Natural killer cell (primary cell): ENCODE data around the gene KHSRP. TPM values are rescaled to one million over a fixed set of nuclear protein-coding genes. Genes with fewer than 3 reads are reported as not detected.

Source experiments
- ATAC-seq, 3 donors: fragments of 150-1000 bp in 2 of 3; fragments of 200-7000 bp in 1 of 3; cut with Tn5 transposase; 1 replicate in 1 of 3; 2 replicates in 2 of 3; pipeline ENCODE4 v1.10.0; 2021; ENCODE audit warnings: mild to moderate bottlenecking in 2 of 3, moderate library complexity in 2 of 3
- DNase-seq, 2 donors: peaks; one replicate each; pipeline versions ENCODE4 v3.0.0 to v3.0.0-alpha.2; 2013 to 2021; ENCODE audit warnings: mixed read lengths in 1 of 2
- H3K27ac ChIP-seq: one replicate; pipeline ENCODE4 v1.5.1; 2013; ENCODE audit warnings: mild to moderate bottlenecking, low read length
- H3K27me3 ChIP-seq: one replicate; pipeline ENCODE4 v1.6.1; 2013; ENCODE audit warnings: low read length; ENCODE audit not compliant: control insufficient read depth, insufficient read depth
- H3K36me3 ChIP-seq: one replicate; pipeline ENCODE4 v1.6.1; 2013; ENCODE audit warnings: low read length; ENCODE audit not compliant: control insufficient read depth, insufficient read depth
- H3K4me1 ChIP-seq: one replicate; pipeline ENCODE4 v1.6.1; 2013; ENCODE audit warnings: low read length; ENCODE audit not compliant: control insufficient read depth, insufficient read depth
- H3K4me3 ChIP-seq: one replicate; pipeline ENCODE4 v1.5.1; 2013; ENCODE audit warnings: low read length
- H3K9me3 ChIP-seq: one replicate; pipeline ENCODE4 v1.6.1; 2013; ENCODE audit warnings: low read length; ENCODE audit not compliant: control insufficient read depth, insufficient read depth
- H3K27ac Mint-ChIP-seq, 2 donors: one replicate each; pipeline ENCODE4 v1.8.0; 2022; ENCODE audit warnings: mild to moderate bottlenecking in 2 of 2, mixed read lengths in 2 of 2, moderate library complexity in 1 of 2
- H3K27me3 Mint-ChIP-seq, 2 donors: one replicate each; pipeline ENCODE4 v1.8.0; 2022; ENCODE audit warnings: low read depth in 2 of 2, mixed read lengths in 2 of 2
- H3K36me3 Mint-ChIP-seq: one replicate; pipeline ENCODE4 v1.8.0; 2022; ENCODE audit warnings: mixed read lengths
- H3K4me1 Mint-ChIP-seq, 2 donors: one replicate each; pipeline ENCODE4 v1.8.0; 2022; ENCODE audit warnings: mixed read lengths in 2 of 2
- H3K4me3 Mint-ChIP-seq: one replicate; pipeline ENCODE4 v1.8.0; 2022; ENCODE audit warnings: mild to moderate bottlenecking, moderate library complexity, mixed read lengths
- H3K9me3 Mint-ChIP-seq, 2 donors: one replicate each; pipeline ENCODE4 v1.8.0; 2022; ENCODE audit warnings: mixed read lengths in 2 of 2
- CTCF ChIP-seq: fragments of 200-600 bp; IDR thresholded peaks from one replicate; pipeline ENCODE4 v1.8.0; 2022; ENCODE audit warnings: antibody characterized with exemption
- WGBS: methylation state at CpG from one replicate; pipeline ENCODE4 v1.1.7; 2013; ENCODE audit warnings: missing lambda C conversion rate; ENCODE audit not compliant: insufficient coverage; 5-methylcytosine and 5-hydroxymethylcytosine counted together
- intact Hi-C: fragments of 100-400 bp; cut with micrococcal nuclease; formaldehyde crosslinking; loops from one replicate; pipeline ENCODE4 v1.14.2; 2022
- total RNA-seq, 4 donors: library from RNA; stranded (reverse); fragments of 120-200 nt in 1 of 4; gene quantifications; one replicate each; pipeline versions ENCODE4 v1.2.3 to v1.2.4, GENCODE V29; 2013 to 2022

The KHSRP gene
- total RNA-seq, 3 donors from 2014 or later (not counting 1 experiment from before 2014, with no cell fraction given), result 160 to 192 (median 165) TPM

- no peaks in the 10 kb centered on the region for H3K4me1 ChIP-seq
- no peak for TF ChIP-seq CTCF
- 94% methylated on average over 12 of the region's 12 CpGs for WGBS
- no peak for DNase-seq
- Mint-ChIP-seq H3K4me3 (no peak overlapping the region), H3K27me3 (no peaks in the 10 kb centered on the region), H3K27ac (no peak overlapping the region), H3K4me1 (no peaks in the 10 kb centered on the region), H3K9me3 (no peaks in the 10 kb centered on the region), H3K36me3 (no peaks in the 10 kb centered on the region)
- intact Hi-C loops, result no loop called here
- H3K9me3 ChIP-seq, result no peaks in the 10 kb centered on the region
- no peak overlapping the region for H3K27ac ChIP-seq
- no peaks in the 10 kb centered on the region for H3K27me3 ChIP-seq
- H3K4me3 ChIP-seq, result no peak overlapping the region
- no peak for ATAC-seq
- peaks cover 28% of the 10 kb centered on the region for H3K36me3 ChIP-seq
Observed at GRCh38 chr19:6412061-6412446, 12.6 kb downstream of the KHSRP start.

GRCh38 chr19:6409346-6409745, 15.3 kb downstream of the KHSRP start:
- Mint-ChIP-seq H3K4me3 (no peak overlapping the region), H3K27me3 (no peaks in the 10 kb centered on the region), H3K36me3 (no peaks in the 10 kb centered on the region), H3K9me3 (no peaks in the 10 kb centered on the region), H3K27ac (no peak overlapping the region), H3K4me1 (no peaks in the 10 kb centered on the region)
- Histone ChIP-seq H3K27me3 (no peaks in the 10 kb centered on the region), H3K9me3 (no peaks in the 10 kb centered on the region), H3K4me1 (no peaks in the 10 kb centered on the region), H3K4me3 (no peak overlapping the region), H3K27ac (no peak overlapping the region), H3K36me3 (peaks cover 4% of the 10 kb centered on the region)
- ATAC-seq (no peak), DNase-seq (no peak)
- 99% methylated on average over 6 of the region's 6 CpGs for WGBS
- intact Hi-C loops, result no loop called here
- no peak for TF ChIP-seq CTCF

- intact Hi-C loops, result no loop called here
- 64% methylated on average over 5 of the region's 5 CpGs for WGBS
- ATAC-seq, result no peak
Observed at GRCh38 chr19:6406401-6406800, 18.2 kb downstream of the KHSRP start.

More at GRCh38 chr19:6406401-6406800, 18.2 kb downstream of the KHSRP start:
- Histone ChIP-seq H3K4me1 (no peaks in the 10 kb centered on the region), H3K27ac (no peak overlapping the region), H3K4me3 (no peak overlapping the region), H3K36me3 (no peaks in the 10 kb centered on the region), H3K27me3 (no peaks in the 10 kb centered on the region), H3K9me3 (no peaks in the 10 kb centered on the region)
- Mint-ChIP-seq H3K27me3 (no peaks in the 10 kb centered on the region), H3K4me3 (no peak overlapping the region), H3K36me3 (no peaks in the 10 kb centered on the region), H3K27ac (no peak overlapping the region), H3K9me3 (no peaks in the 10 kb centered on the region), H3K4me1 (no peaks in the 10 kb centered on the region)
- no peak for TF ChIP-seq CTCF
- no peak for DNase-seq
